Thyroid gland (tissue), 4 donors: Measurements from ENCODE around the gene RNF213.

Source experiments
- CTCF ChIP-seq, 6 experiments: fragments of 200-600 bp in 3 of 6; fragments of 450-650 bp in 3 of 6; sonication (generic) in 3 of 6; IDR thresholded peaks; one replicate each; pipeline ENCODE4 v1.5.1; 2016 to 2019; ENCODE audit warnings: antibody characterized with exemption in 6 of 6, mild to moderate bottlenecking in 2 of 6, inconsistent platforms in 1 of 6, moderate library complexity in 1 of 6
- POLR2A ChIP-seq, 2 donors: fragments of 450-650 bp; IDR thresholded peaks; one replicate each; pipeline ENCODE4 v1.6.1; 2017; ENCODE audit warnings: antibody characterized with exemption in 2 of 2, mild to moderate bottlenecking in 2 of 2, moderate library complexity in 1 of 2

- no peak for TF ChIP-seq CTCF (IDR thresholded peaks at IDR 0.05)
- no peak for TF ChIP-seq POLR2A (IDR thresholded peaks at IDR 0.05)
Measured at GRCh38 chr17:80285237-80285920, 24.7 kb downstream of the RNF213 start.
